Measurements from ENCODE around the gene ASCL3.
"Not testable (repeated sequence)": the region's sequence is repeated elsewhere in the genome, so short reads cannot be mapped to it uniquely, and the experiment has no call there.

The ASCL3 gene

GRCh38 chr11:8908099-8908498 lies 34.7 kb downstream of the ASCL3 start:
- no peak for DNase-seq

DNA sequence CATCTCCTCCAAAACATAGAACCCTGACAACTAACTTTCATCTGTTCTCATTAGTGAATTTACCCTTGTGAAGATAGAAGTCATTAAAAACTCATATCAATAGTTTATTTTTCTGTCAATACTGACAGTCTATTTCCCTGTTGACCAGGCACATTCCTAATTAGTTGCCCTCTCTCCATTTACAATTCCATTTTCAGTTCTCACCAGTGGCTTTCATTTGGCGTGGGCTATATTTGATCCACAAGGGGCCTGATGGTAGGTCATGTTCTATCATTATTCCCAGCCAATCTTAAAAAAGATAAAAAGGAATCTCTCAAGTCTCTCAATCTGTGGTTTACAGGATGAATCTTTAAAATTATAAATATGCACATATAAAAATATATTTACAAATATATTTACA lies 35.7 kb downstream of the ASCL3 start:
- no peak for DNase-seq

GRCh38 chr11:8905528-8906165 lies 37.2 kb downstream of the ASCL3 start:
- DNase-seq, result no peak

GRCh38 chr11:8899119-8899753 lies 43.6 kb downstream of the ASCL3 start:
- DNase-seq, result no peak

DNA sequence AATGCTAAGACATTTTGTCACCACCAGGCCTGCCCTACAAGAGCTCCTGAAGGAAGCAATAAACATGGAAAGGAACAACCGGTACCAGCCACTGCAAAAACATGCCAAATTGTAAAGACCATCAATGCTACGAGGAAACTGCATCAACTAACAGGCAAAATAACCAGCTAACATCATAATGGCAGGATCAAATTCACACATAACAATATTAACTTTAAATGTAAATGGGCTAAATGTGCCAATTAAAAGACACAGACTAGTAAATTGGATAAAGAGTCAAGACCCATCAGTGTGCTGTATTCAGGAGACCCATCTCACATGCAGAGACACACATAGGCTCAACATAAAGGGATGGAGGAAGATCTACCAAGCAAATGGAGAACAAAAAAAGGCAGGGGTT lies 51.6 kb downstream of the ASCL3 start:
- not testable (repeated sequence) for DNase-seq
